NCI-H774 (cell line): ENCODE measurements around the gene UNC13A.
"Not testable (repeated sequence)": the region's sequence is repeated elsewhere in the genome, so short reads cannot be mapped to it uniquely, and the experiment has no call there.

ENCODE experiments used
- DNase-seq: peaks from one replicate; lab custom pipeline; 2025; lab: John Stamatoyannopoulos, UW

UNC13A gene

GRCh38 chr19:17570291-17570690, 117.9 kb downstream of the UNC13A start:
- DNase-seq: not testable (repeated sequence)

GRCh38 chr19:17567940-17568339, 120.2 kb downstream of the UNC13A start:
- DNase-seq: no peak

GRCh38 chr19:17565611-17566010, 122.5 kb downstream of the UNC13A start:
- DNase-seq: no peak

- no peak for DNase-seq
Measured at GRCh38 chr19:17564781-17565180, 123.4 kb downstream of the UNC13A start.

- no peak for DNase-seq
Measured at GRCh38 chr19:17562561-17562960, 125.6 kb downstream of the UNC13A start.

GRCh38 chr19:17562097-17562496, 126.1 kb downstream of the UNC13A start:
- DNase-seq: no peak

GRCh38 chr19:17560205-17560595, 128.0 kb downstream of the UNC13A start:
- DNase-seq: no peak

- DNase-seq: no peak
Measured at GRCh38 chr19:17557466-17557865, 130.7 kb downstream of the UNC13A start.

GRCh38 chr19:17556995-17557394, 131.2 kb downstream of the UNC13A start:
- no peak for DNase-seq

GRCh38 chr19:17555929-17556813, 132.0 kb downstream of the UNC13A start:
- no peak for DNase-seq

GRCh38 chr19:17555480-17555928, 132.7 kb downstream of the UNC13A start, which contains the start of gene COLGALT1:
COLGALT1 (plus strand) TSS chr19:17555649; CDS start chr19:17555714, 65 bp downstream.
- DNase-seq: peak; percentile 96

- DNase-seq: no peak
Measured at GRCh38 chr19:17554968-17555479, 133.1 kb downstream of the UNC13A start.

- no peak for DNase-seq
Measured at GRCh38 chr19:17553256-17553655, 134.9 kb downstream of the UNC13A start.

- not testable (repeated sequence) for DNase-seq
Measured at GRCh38 chr19:17552735-17553134, 135.4 kb downstream of the UNC13A start.
